Ascending aorta (tissue), 2 donors: ENCODE results near the gene RUNX2. TPM values are rescaled to one million over a fixed set of nuclear protein-coding genes. Genes with fewer than 3 reads are reported as not detected.

ENCODE experiments used
- DNase-seq, 2 donors: peaks; one replicate each; pipeline ENCODE4 v3.0.0-alpha.2; 2019; ENCODE audit warnings: low spot score in 2 of 2
- H3K27ac ChIP-seq, 2 donors: fragments of 200-600 bp; sonication (generic); one replicate each; pipeline ENCODE4 v1.5.1; 2016 to 2017; ENCODE audit warnings: mild to moderate bottlenecking in 1 of 2
- H3K27me3 ChIP-seq: fragments of 200-600 bp; sonication (generic); one replicate; pipeline ENCODE4 v1.5.1; 2017
- H3K36me3 ChIP-seq, 2 donors: fragments of 200-600 bp; sonication (generic); one replicate each; pipeline ENCODE4 v1.5.1; 2016
- H3K4me1 ChIP-seq, 2 donors: fragments of 200-600 bp; sonication (generic); one replicate each; pipeline ENCODE4 v1.5.1; 2016 to 2017; ENCODE audit warnings: mild to moderate bottlenecking in 1 of 2
- H3K4me3 ChIP-seq, 2 donors: fragments of 200-600 bp; sonication (generic); one replicate each; pipeline ENCODE4 v1.5.1; 2016 to 2017; ENCODE audit warnings: mild to moderate bottlenecking in 1 of 2
- H3K9me3 ChIP-seq, 2 donors: fragments of 200-600 bp; sonication (generic); one replicate each; pipeline ENCODE4 v1.5.1; 2016
- intact Hi-C: fragments of 100-400 bp; cut with DNase I; formaldehyde crosslinking; loops from one replicate; pipeline ENCODE4 v1.15.1; 2023
- total RNA-seq: library from RNA; depleted of rRNA; stranded (reverse); fragments of >200 nt; gene quantifications from one replicate; pipeline ENCODE4 v1.1.0, GENCODE V29; 2016
- TF ChIP-seq, protein P1 (sequence below), 3 experiments: fragments of 200-600 bp in 2 of 3; fragments of 450-650 bp in 1 of 3; sonication (generic) in 2 of 3; IDR thresholded peaks; one replicate each; pipeline ENCODE4 v1.5.1; 2016 to 2019; ENCODE audit warnings: antibody characterized with exemption in 3 of 3, mild to moderate bottlenecking in 1 of 3, moderate library complexity in 1 of 3

Gene RUNX2
- total RNA-seq, 1 donor from 2014 or later = 0.21 TPM

DNA sequence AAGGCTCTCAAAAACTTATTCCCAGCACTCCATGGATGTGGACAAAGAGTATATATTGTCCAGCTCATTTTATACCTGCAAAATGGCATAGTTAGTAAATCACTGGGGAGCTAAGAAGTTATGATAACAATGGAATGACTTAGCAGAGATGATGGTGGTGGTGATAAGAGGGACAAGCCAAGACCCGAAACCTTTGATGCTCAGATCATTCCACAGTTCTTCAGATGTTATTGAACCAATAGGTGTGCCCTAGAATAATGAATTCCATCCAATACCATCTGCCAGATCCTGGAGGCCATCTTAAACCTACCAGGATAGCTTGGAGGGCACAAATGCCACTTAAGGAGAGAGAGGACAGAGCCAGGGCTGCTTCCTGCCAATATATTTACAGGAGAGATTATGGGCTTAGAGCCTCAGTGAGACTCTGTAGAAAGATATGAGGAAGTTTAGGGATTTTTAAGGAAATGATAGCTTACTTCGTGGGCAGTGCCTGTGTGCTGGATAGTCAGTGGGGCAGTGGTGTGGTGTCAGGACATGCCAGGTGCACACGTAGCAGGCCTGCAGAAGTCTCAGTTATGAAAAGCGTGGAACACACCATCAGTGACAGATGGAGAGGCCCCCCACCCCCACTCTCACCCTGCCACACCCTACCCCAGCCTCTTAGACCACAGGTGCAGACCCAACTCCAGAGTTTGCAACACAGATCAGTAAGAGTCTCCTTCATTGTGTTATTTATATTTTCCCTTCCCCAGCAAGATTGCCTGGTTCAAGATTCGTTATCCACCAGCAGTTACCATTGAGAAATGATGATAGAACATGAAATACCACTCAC, 259.3 kb downstream of the RUNX2 start:
- no peak overlapping the region for H3K4me3 ChIP-seq
- TF ChIP-seq, protein P1, sequence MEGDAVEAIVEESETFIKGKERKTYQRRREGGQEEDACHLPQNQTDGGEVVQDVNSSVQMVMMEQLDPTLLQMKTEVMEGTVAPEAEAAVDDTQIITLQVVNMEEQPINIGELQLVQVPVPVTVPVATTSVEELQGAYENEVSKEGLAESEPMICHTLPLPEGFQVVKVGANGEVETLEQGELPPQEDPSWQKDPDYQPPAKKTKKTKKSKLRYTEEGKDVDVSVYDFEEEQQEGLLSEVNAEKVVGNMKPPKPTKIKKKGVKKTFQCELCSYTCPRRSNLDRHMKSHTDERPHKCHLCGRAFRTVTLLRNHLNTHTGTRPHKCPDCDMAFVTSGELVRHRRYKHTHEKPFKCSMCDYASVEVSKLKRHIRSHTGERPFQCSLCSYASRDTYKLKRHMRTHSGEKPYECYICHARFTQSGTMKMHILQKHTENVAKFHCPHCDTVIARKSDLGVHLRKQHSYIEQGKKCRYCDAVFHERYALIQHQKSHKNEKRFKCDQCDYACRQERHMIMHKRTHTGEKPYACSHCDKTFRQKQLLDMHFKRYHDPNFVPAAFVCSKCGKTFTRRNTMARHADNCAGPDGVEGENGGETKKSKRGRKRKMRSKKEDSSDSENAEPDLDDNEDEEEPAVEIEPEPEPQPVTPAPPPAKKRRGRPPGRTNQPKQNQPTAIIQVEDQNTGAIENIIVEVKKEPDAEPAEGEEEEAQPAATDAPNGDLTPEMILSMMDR (IDR thresholded peaks at IDR 0.05) = no peak
- no peaks in the 10 kb centered on the region for H3K27me3 ChIP-seq
- no peak for DNase-seq
- peaks cover 0 to 2% of the 10 kb centered on the region in 2 donors for H3K4me1 ChIP-seq
- no peaks in the 10 kb centered on the region for H3K36me3 ChIP-seq
- no peak overlapping the region for H3K27ac ChIP-seq
- no peaks in the 10 kb centered on the region for H3K9me3 ChIP-seq
- intact Hi-C loops = no loop called here

DNA sequence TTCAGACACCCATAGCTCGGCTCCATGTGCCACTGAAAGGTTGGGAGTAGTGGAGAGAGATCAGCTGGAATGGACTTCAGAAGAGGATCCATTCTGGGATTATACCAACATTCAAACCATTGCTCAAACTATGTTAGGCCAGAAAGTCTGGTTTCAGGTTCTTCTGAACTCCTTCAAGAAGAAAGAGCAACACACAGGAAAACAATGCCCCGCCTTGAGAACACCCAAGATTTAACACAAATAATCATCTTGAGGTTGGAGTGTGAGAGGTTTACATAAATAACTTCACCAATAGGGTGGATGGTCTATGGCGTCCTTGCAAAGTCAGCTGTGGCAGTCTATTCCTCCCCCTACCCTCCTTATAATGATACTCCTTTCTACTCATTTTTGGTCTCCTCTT, 261.2 kb downstream of the RUNX2 start:
- Histone ChIP-seq H3K27me3 (no peaks in the 10 kb centered on the region), H3K27ac (no peak overlapping the region), H3K36me3 (no peaks in the 10 kb centered on the region), H3K4me3 (no peak overlapping the region), H3K4me1 (peaks cover 0 to 2% of the 10 kb centered on the region in 2 donors), H3K9me3 (no peaks in the 10 kb centered on the region)
- TF ChIP-seq, protein P1 (IDR thresholded peaks at IDR 0.05) = no peak
- intact Hi-C loops = no loop called here
- no peak for DNase-seq

DNA sequence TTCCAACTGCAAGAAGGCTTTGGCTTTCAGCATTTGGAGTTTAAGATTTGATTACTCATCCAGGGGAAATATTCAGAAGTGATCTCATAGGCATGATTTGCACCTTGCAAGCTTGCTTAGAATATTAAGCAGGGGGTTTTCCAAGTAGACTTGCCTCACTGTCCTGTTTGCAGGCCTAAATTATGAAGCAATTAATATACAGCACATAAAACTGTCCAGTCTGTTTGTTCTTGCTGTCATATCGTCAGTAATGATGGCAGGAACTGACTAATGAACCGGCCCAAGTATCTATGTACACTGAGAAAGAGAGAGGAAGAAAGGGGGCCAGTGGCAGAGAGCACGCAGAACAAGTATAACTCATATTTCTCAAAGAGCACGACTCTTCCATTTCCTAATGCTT, 262.1 kb downstream of the RUNX2 start:
- Histone ChIP-seq H3K36me3 (no peaks in the 10 kb centered on the region), H3K27me3 (no peaks in the 10 kb centered on the region), H3K4me1 (peaks cover 0 to 2% of the 10 kb centered on the region in 2 donors), H3K4me3 (no peak overlapping the region), H3K9me3 (no peaks in the 10 kb centered on the region), H3K27ac (no peak overlapping the region)
- TF ChIP-seq, protein P1 (IDR thresholded peaks at IDR 0.05) = no peak
- no peak for DNase-seq
- intact Hi-C loops = no loop called here

- TF ChIP-seq, protein P1 (IDR thresholded peaks at IDR 0.05) = no peak
- DNase-seq = no peak
- no peaks in the 10 kb centered on the region for H3K27me3 ChIP-seq
- no peak overlapping the region for H3K27ac ChIP-seq
- H3K36me3 ChIP-seq = no peaks in the 10 kb centered on the region
- no peak overlapping the region for H3K4me3 ChIP-seq
- H3K9me3 ChIP-seq = no peaks in the 10 kb centered on the region
- intact Hi-C loops = no loop called here
- H3K4me1 ChIP-seq = peaks cover 0 to 2% of the 10 kb centered on the region in 2 donors
These were observed 262.6 kb downstream of the RUNX2 start for GRCh38 chr6:45590696-45591184.

- intact Hi-C loops = no loop called here
- peaks cover 0 to 2% of the 10 kb centered on the region in 2 donors for H3K4me1 ChIP-seq
These were observed 263.2 kb downstream of the RUNX2 start for GRCh38 chr6:45591306-45591705.

More at GRCh38 chr6:45591306-45591705, 263.2 kb downstream of the RUNX2 start:
- H3K27me3 ChIP-seq = no peaks in the 10 kb centered on the region
- H3K4me3 ChIP-seq = no peak overlapping the region
- DNase-seq = no peak
- no peak overlapping the region for H3K27ac ChIP-seq
- TF ChIP-seq, protein P1 (IDR thresholded peaks at IDR 0.05) = no peak
- no peaks in the 10 kb centered on the region for H3K9me3 ChIP-seq
- H3K36me3 ChIP-seq = no peaks in the 10 kb centered on the region
